Astrocyte (in vitro differentiated cells and primary cell): ENCODE results near the gene SLIT3. TPM values are rescaled to one million over a fixed set of nuclear protein-coding genes. Genes with fewer than 3 reads are reported as not detected.

Experiments
- DNase-seq: peaks from one replicate; pipeline ENCODE4 v3.0.0-alpha.2; 2010; ENCODE audit warnings: low read depth
- FAIRE-seq: peaks from 2 replicates; lab custom pipeline; 2011; peaks lifted over from hg19 to GRCh38; lab: Jason Lieb, UNC
- H2AFZ ChIP-seq: 2 replicates; pipeline ENCODE4 v1.6.0; 2012; ENCODE audit warnings: low read depth, low read length, inconsistent platforms
- H3K27ac ChIP-seq: 2 replicates; pipeline ENCODE4 v1.5.1; 2011; ENCODE audit warnings: low read depth, low read length, inconsistent platforms
- H3K27me3 ChIP-seq: 2 replicates; pipeline ENCODE4 v1.6.0; 2011; ENCODE audit warnings: low read length, inconsistent platforms; ENCODE audit not compliant: insufficient read depth
- H3K36me3 ChIP-seq: 2 replicates; pipeline ENCODE4 v1.5.1; 2011; ENCODE audit warnings: low read length, inconsistent platforms; ENCODE audit not compliant: insufficient read depth
- H3K4me1 ChIP-seq: 2 replicates; pipeline ENCODE4 v1.5.1; 2011; ENCODE audit warnings: low read length, inconsistent platforms; ENCODE audit not compliant: insufficient read depth
- H3K4me2 ChIP-seq: 2 replicates; pipeline ENCODE4 v1.6.0; 2012; ENCODE audit warnings: low read length, inconsistent platforms
- H3K4me3 ChIP-seq: 2 replicates; pipeline ENCODE4 v1.5.1; 2011; ENCODE audit warnings: low read depth, mild to moderate bottlenecking, low read length, inconsistent platforms; ENCODE audit not compliant: insufficient read depth
- H3K79me2 ChIP-seq: 2 replicates; pipeline ENCODE4 v1.6.0; 2012; ENCODE audit warnings: mild to moderate bottlenecking, low read length, inconsistent platforms; ENCODE audit not compliant: insufficient read depth
- H3K9ac ChIP-seq: 2 replicates; pipeline ENCODE4 v1.6.0; 2012; ENCODE audit warnings: mild to moderate bottlenecking, low read length, inconsistent platforms
- H3K9me3 ChIP-seq: 2 replicates; pipeline ENCODE4 v1.5.1; 2012; ENCODE audit warnings: low read depth, mild to moderate bottlenecking, low read length, inconsistent platforms; ENCODE audit not compliant: insufficient read depth
- H4K20me1 ChIP-seq: 2 replicates; pipeline ENCODE4 v1.6.0; 2012; ENCODE audit warnings: low read length, inconsistent platforms; ENCODE audit not compliant: insufficient read depth
- H3K27ac Mint-ChIP-seq: one replicate; pipeline ENCODE4 v1.8.0; 2021; ENCODE audit warnings: mild to moderate bottlenecking, mixed read lengths; ENCODE audit not compliant: unreplicated experiment
- H3K27me3 Mint-ChIP-seq: one replicate; pipeline ENCODE4 v1.8.0; 2021; ENCODE audit warnings: low read depth, mixed read lengths; ENCODE audit not compliant: unreplicated experiment
- H3K36me3 Mint-ChIP-seq: one replicate; pipeline ENCODE4 v1.8.0; 2021; ENCODE audit warnings: low read depth, mixed read lengths; ENCODE audit not compliant: unreplicated experiment
- H3K4me1 Mint-ChIP-seq: one replicate; pipeline ENCODE4 v1.8.0; 2021; ENCODE audit warnings: low read depth, mixed read lengths; ENCODE audit not compliant: unreplicated experiment
- H3K4me3 Mint-ChIP-seq: one replicate; pipeline ENCODE4 v1.8.0; 2021; ENCODE audit warnings: mild to moderate bottlenecking, moderate library complexity, mixed read lengths; ENCODE audit not compliant: unreplicated experiment
- H3K9me3 Mint-ChIP-seq: one replicate; pipeline ENCODE4 v1.8.0; 2021; ENCODE audit warnings: mild to moderate bottlenecking, mixed read lengths; ENCODE audit not compliant: unreplicated experiment
- CTCF ChIP-seq: IDR thresholded peaks from 2 replicates; pipeline ENCODE4 v1.5.1; 2011; ENCODE audit warnings: low read depth, mild to moderate bottlenecking, inconsistent platforms, low read length, moderate library complexity; ENCODE audit not compliant: insufficient read depth
- EZH2 ChIP-seq: IDR thresholded peaks from 2 replicates; pipeline ENCODE4 v1.6.1; 2012; ENCODE audit warnings: mild to moderate bottlenecking, low read length, inconsistent platforms; ENCODE audit not compliant: insufficient read depth
- total RNA-seq: library from RNA; stranded (reverse); gene quantifications from 2 replicates; pipeline ENCODE4 v1.2.1, GENCODE V29; 2021

Gene SLIT3
- total RNA-seq, 1 donor from 2014 or later, result 20.7 TPM

GRCh38 chr5:169299191-169299662 is 1.7 kb downstream of the SLIT3 start:
- no peak overlapping the region for H3K9ac ChIP-seq
- H3K9me3 Mint-ChIP-seq, result no peaks in the 10 kb centered on the region

GRCh38 chr5:169298193-169298592 is 2.7 kb downstream of the SLIT3 start:
- Mint-ChIP-seq H3K27me3 (peaks cover 11% of the 10 kb centered on the region), H3K4me1 (peaks cover 30% of the 10 kb centered on the region), H3K9me3 (no peaks in the 10 kb centered on the region), H3K4me3 (no peak overlapping the region), H3K36me3 (no peaks in the 10 kb centered on the region), H3K27ac (no peak overlapping the region)
- FAIRE-seq, result no peak
- H3K4me1 ChIP-seq, result peaks cover 14% of the 10 kb centered on the region
- H3K4me3 ChIP-seq, result no peak overlapping the region
- H3K27me3 ChIP-seq, result peaks cover 4% of the 10 kb centered on the region
- H3K9me3 ChIP-seq, result no peaks in the 10 kb centered on the region
- H3K36me3 ChIP-seq, result no peaks in the 10 kb centered on the region
- H3K27ac ChIP-seq, result no peak overlapping the region
- TF ChIP-seq CTCF, result no peak
- TF ChIP-seq EZH2, result no peak
- peaks cover 8% of the 10 kb centered on the region for H3K79me2 ChIP-seq
- no peak overlapping the region for H2AFZ ChIP-seq
- DNase-seq, result no peak
- peaks cover 19% of the 10 kb centered on the region for H4K20me1 ChIP-seq
- no peak overlapping the region for H3K9ac ChIP-seq
- H3K4me2 ChIP-seq, result no peak overlapping the region

More at GRCh38 chr5:169299191-169299662, 1.7 kb downstream of the SLIT3 start:
- H3K4me3 Mint-ChIP-seq, result peak overlapping the region; percentile 89
- Histone ChIP-seq H3K27me3 (peaks cover 9% of the 10 kb centered on the region), H3K9me3 (no peaks in the 10 kb centered on the region), H4K20me1 (peaks cover 16% of the 10 kb centered on the region), H3K27ac (no peak overlapping the region), H3K36me3 (no peaks in the 10 kb centered on the region), H3K4me3 (peak overlapping the region; percentile 55), H3K4me1 (peaks cover 14% of the 10 kb centered on the region), H3K4me2 (peak overlapping the region; percentile 83), H2AFZ (no peak overlapping the region), H3K79me2 (peaks cover 8% of the 10 kb centered on the region)
- FAIRE-seq (no peak), DNase-seq (no peak)
- H3K4me1 Mint-ChIP-seq, result peaks cover 30% of the 10 kb centered on the region
- no peak overlapping the region for H3K27ac Mint-ChIP-seq
- TF ChIP-seq CTCF (no peak), EZH2 (no peak)
- H3K36me3 Mint-ChIP-seq, result no peaks in the 10 kb centered on the region
- peaks cover 19% of the 10 kb centered on the region for H3K27me3 Mint-ChIP-seq

GRCh38 chr5:169296419-169297143 is 4.4 kb downstream of the SLIT3 start:
- DNase-seq (peak; percentile 57), FAIRE-seq (peak; percentile 37)
- Histone ChIP-seq H3K36me3 (no peaks in the 10 kb centered on the region), H3K79me2 (peaks cover 8% of the 10 kb centered on the region), H3K4me3 (no peak overlapping the region), H3K9ac (no peak overlapping the region), H3K27ac (no peak overlapping the region), H4K20me1 (peaks cover 19% of the 10 kb centered on the region), H3K4me2 (no peak overlapping the region), H2AFZ (no peak overlapping the region), H3K4me1 (peaks cover 6% of the 10 kb centered on the region), H3K27me3 (peaks cover 3% of the 10 kb centered on the region), H3K9me3 (no peaks in the 10 kb centered on the region)
- peaks cover 20% of the 10 kb centered on the region for H3K4me1 Mint-ChIP-seq
- peak overlapping the region; percentile 31 for H3K27ac Mint-ChIP-seq
- peaks cover 9% of the 10 kb centered on the region for H3K27me3 Mint-ChIP-seq
- H3K4me3 Mint-ChIP-seq, result peak overlapping the region; percentile 66
- no peaks in the 10 kb centered on the region for H3K36me3 Mint-ChIP-seq
- no peaks in the 10 kb centered on the region for H3K9me3 Mint-ChIP-seq
- TF ChIP-seq EZH2, result no peak
- TF ChIP-seq CTCF, result no peak
